Measurements from ENCODE around the gene GBGT1.

The GBGT1 gene

GRCh38 chr9:133180953-133181352 is 17.2 kb upstream of the GBGT1 start:
- no peak for TF ChIP-seq EZH2 (IDR thresholded peaks at IDR 0.05; ENCODE audit: borderline replicate concordance, low read depth, low read length, severe bottlenecking)
- no peak for TF ChIP-seq CTCF (IDR thresholded peaks at IDR 0.05; ENCODE audit: borderline replicate concordance, extremely low read depth, low read length, poor library complexity, severe bottlenecking)
- H3K4me2 ChIP-seq (ENCODE audit: insufficient read depth, low read length), result no peak overlapping the region
- DNase-seq, result no peak
- H3K79me2 ChIP-seq (ENCODE audit: insufficient read depth, low read length), result no peaks in the 10 kb centered on the region
- H2AFZ ChIP-seq (ENCODE audit: low read depth, low read length), result no peak overlapping the region
- no peaks in the 10 kb centered on the region for H3K9me3 ChIP-seq (ENCODE audit: insufficient read depth, low read length, severe bottlenecking)
- H3K9ac ChIP-seq (ENCODE audit: low read depth, low read length), result no peak overlapping the region
- H3K4me1 ChIP-seq (ENCODE audit: insufficient read depth, low read length), result peaks cover 6% of the 10 kb centered on the region; the same call in 1 of the 2 replicates
- no peak for ATAC-seq (ENCODE audit: insufficient read depth, low read depth)
- no peak overlapping the region for H3K27ac ChIP-seq (ENCODE audit: low read length)
- H3K36me3 ChIP-seq (ENCODE audit: insufficient read depth, low read length), result no peaks in the 10 kb centered on the region
- no peak overlapping the region for H3K4me3 ChIP-seq (ENCODE audit: low read depth in 1 of 2, low read length in 2 of 2)
- no peaks in the 10 kb centered on the region for H4K20me1 ChIP-seq (ENCODE audit: insufficient read depth, low read length)
- no peaks in the 10 kb centered on the region for H3K27me3 ChIP-seq (ENCODE audit: insufficient read depth, low read length, poor library complexity)

DNA sequence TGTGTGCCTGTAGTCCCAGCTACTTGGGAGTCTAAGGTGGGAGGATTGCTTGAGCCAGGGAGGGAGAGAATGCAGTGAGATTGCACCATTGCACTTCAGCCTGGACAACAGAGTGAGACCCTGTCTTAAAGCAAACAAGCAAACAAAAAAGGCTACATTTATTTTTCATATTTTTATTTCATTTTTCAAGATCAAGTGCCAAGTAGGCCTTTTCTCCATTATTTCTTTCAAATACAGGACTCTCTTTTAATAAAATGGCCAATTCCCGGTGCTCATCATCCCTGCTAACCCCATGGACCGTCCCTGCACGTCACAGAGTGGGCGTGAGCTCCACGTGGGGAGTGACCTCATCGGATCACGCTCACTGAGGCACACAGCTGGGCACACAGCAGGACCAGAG is 9.3 kb upstream of the GBGT1 start:
- Histone ChIP-seq H3K27me3 (ENCODE audit: insufficient read depth, low read length, poor library complexity) (peaks cover 3% of the 10 kb centered on the region), H3K4me3 (ENCODE audit: low read depth in 1 of 2, low read length in 2 of 2) (no peak overlapping the region)
- DNase-seq, result no peak

GRCh38 chr9:133171161-133171961 is 7.6 kb upstream of the GBGT1 start:
- Histone ChIP-seq H3K36me3 (ENCODE audit: insufficient read depth, low read length) (no peaks in the 10 kb centered on the region), H3K9me3 (ENCODE audit: insufficient read depth, low read length, severe bottlenecking) (no peaks in the 10 kb centered on the region), H3K79me2 (ENCODE audit: insufficient read depth, low read length) (no peaks in the 10 kb centered on the region), H3K27me3 (ENCODE audit: insufficient read depth, low read length, poor library complexity) (peaks cover 3% of the 10 kb centered on the region), H3K4me3 (ENCODE audit: low read depth in 1 of 2, low read length in 2 of 2) (no peak overlapping the region), H2AFZ (ENCODE audit: low read depth, low read length) (no peak overlapping the region), H3K4me2 (ENCODE audit: insufficient read depth, low read length) (no peak overlapping the region), H3K27ac (ENCODE audit: low read length) (no peak overlapping the region), H3K4me1 (ENCODE audit: insufficient read depth, low read length) (no peaks in the 10 kb centered on the region), H4K20me1 (ENCODE audit: insufficient read depth, low read length) (no peaks in the 10 kb centered on the region), H3K9ac (ENCODE audit: low read depth, low read length) (no peak overlapping the region)
- DNase-seq (no peak), ATAC-seq (ENCODE audit: insufficient read depth, low read depth) (no peak)
- TF ChIP-seq CTCF (IDR thresholded peaks at IDR 0.05; ENCODE audit: borderline replicate concordance, extremely low read depth, low read length, poor library complexity, severe bottlenecking) (no peak), EZH2 (IDR thresholded peaks at IDR 0.05; ENCODE audit: borderline replicate concordance, low read depth, low read length, severe bottlenecking) (no peak)

More for the DNA sequence above, 9.3 kb upstream of the GBGT1 start:
- no peak overlapping the region for H3K27ac ChIP-seq (ENCODE audit: low read length)
- TF ChIP-seq CTCF (IDR thresholded peaks at IDR 0.05; ENCODE audit: borderline replicate concordance, extremely low read depth, low read length, poor library complexity, severe bottlenecking) (no peak), EZH2 (IDR thresholded peaks at IDR 0.05; ENCODE audit: borderline replicate concordance, low read depth, low read length, severe bottlenecking) (no peak)
- no peak for ATAC-seq (ENCODE audit: insufficient read depth, low read depth)
- no peaks in the 10 kb centered on the region for H3K4me1 ChIP-seq (ENCODE audit: insufficient read depth, low read length)
- H4K20me1 ChIP-seq (ENCODE audit: insufficient read depth, low read length), result no peaks in the 10 kb centered on the region
- H3K9ac ChIP-seq (ENCODE audit: low read depth, low read length), result no peak overlapping the region
- no peaks in the 10 kb centered on the region for H3K9me3 ChIP-seq (ENCODE audit: insufficient read depth, low read length, severe bottlenecking)
- no peak overlapping the region for H3K4me2 ChIP-seq (ENCODE audit: insufficient read depth, low read length)
- no peak overlapping the region for H2AFZ ChIP-seq (ENCODE audit: low read depth, low read length)
- H3K79me2 ChIP-seq (ENCODE audit: insufficient read depth, low read length), result no peaks in the 10 kb centered on the region
- H3K36me3 ChIP-seq (ENCODE audit: insufficient read depth, low read length), result no peaks in the 10 kb centered on the region

Data from DND-41 (cell line).